Kasumi-1 (cell line): ENCODE results near the gene RANBP9.

ENCODE experiments used
- DNase-seq, 2 experiments: peaks; one replicate each; lab custom pipeline; 2025; lab: John Stamatoyannopoulos, UW

RANBP9 gene

GRCh38 chr6:13678255-13678983 lies 33.2 kb downstream of the RANBP9 start:
- no peak for DNase-seq

DNA sequence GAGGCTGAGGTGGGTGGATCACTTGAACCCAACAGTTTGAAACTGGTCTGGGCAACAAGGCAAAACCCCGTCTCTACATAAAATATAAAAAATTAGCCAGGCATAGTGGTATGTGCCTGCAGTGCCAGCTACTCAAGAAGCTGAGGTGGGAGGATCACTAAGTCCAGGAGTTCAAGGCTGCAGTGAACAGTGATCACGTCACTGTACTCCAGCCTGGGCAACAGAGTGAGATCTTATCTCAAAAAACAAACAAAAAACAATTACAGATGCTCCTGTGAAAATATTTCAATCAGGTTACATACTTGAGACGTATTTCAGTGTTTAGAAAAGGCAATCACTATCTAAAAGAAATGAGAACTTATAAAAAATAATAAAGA lies 33.8 kb downstream of the RANBP9 start:
- DNase-seq: no peak

DNA sequence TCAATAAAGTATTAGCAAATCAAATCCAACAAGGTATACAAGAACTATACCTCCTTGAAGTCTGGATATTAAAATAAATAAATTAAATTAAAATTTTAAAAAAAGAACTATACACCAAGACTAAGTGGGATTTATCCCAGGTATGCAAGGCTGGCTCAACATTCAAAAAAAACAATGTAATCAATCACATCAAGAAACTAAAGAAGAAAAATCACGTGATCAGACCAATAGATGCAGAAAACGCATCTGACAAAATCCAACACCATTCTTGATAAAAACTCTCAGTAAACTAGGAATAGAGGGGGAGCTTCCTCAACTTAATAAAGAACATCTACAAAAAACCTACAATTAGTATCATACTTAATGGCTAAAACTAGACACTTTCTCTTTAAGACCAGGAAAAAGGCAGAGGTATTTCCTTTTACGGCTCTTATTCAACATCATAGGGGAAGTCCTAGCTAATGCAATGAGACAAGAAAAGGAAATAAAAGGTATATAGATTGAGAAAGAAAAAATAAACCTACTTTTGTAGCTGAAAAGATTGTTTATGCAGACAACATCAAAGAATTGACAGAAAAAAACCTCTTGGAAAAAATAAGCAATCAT lies 35.0 kb downstream of the RANBP9 start:
- DNase-seq: no peak

DNA sequence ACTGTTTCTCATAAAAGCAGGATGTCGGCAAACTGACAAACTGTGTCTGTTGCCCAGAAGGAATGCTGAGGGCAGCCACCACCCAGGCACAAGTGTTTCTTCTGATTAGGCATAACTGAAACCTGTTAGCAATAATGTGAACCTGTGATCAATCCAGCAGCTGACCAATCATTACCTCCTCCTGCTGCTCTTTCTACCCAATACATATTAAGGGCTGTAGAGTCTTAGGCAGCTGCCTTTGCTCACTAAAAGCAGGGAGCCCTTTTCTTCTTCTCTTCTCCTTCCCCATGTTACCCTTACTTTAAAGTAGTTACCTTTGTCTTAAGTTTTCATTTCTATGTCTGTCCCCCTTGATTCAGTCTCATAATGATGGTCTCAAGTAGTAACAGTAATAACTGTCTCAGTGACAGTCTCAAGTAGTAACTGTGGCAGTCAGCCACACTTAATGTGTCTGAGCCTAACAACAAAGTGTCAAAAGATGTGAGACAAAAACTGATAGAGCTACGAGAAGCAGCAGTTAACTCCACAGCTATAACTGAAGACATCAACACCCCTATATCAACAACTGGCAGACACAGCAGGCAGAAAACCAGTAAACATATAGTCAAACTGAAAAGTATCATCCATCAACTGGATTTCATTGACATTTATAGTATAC lies 37.0 kb downstream of the RANBP9 start:
- no peak for DNase-seq

DNA sequence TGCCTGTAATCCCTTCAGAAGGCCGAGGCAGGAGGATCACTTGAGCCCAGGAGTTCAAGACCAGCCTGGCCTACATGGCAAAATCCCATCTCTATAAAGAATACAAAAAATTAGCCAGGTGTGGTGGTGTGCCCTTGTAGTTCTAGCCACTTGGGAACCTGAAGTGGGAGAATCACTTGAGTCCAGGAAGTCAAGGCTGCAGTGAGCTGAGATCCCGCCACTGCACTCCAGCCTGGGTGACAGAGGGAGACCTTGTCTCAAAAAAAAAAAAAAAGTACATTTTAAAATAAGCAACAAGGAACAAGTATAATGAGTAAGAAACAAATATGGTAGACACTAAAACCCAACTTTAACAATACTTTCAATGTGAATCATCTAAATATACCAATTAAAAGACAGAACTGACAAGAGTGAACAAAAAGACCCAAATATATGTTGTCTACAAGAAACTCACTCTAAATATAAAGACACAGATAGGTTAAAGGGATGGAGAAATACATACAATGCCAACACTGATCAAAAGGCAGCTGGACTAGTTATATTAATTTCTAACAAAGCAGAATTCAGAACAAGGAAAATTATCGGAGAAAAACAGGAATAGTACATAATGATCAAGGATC lies 37.7 kb downstream of the RANBP9 start:
- DNase-seq: no peak

GRCh38 chr6:13673368-13673767 lies 38.3 kb downstream of the RANBP9 start:
- no peak for DNase-seq

DNA sequence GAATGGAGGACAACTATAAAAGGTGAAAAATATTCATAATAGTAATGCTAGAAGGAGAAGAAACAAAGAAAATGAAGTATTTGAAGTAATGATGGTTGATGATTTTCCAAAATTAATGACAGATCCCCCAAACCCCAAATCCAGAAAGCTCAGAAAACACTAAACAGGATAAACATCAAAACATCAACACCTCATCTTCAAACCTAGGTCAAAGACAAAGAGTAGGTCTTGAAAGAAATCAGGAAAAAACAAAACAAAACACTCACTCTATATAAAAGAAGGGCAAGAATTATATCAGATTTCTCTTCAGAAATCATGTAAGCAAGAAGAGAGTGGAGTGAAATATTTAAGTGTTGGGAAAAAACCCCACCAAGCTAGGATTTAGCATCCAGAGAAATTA lies 38.7 kb downstream of the RANBP9 start:
- no peak for DNase-seq

DNA sequence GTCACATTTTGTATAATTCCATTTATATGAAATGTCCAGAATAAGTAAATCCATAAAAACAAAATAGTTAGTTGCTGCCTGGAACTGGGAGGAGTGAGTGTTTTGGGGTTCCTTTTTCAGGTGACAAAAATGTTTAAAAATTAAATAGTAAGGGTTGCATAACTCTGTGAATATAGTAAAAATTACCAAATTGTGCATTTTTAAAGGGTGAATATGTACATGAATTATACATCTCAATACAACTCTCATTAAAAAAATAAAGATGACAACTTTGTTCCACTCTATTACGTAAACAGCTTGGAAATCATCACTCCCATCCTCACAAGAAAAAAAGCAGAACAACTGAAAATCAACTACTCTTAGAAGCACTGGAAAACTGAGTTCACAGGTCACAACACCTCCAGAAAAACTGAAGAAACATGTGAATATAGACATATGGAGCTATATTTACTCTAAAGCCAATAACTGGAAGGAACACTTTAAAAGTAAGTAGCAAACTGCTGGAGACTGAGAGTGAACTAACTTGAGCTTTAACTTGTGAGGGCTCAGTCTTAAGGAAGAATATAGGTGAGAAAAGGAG lies 40.0 kb downstream of the RANBP9 start:
- no peak for DNase-seq

DNA sequence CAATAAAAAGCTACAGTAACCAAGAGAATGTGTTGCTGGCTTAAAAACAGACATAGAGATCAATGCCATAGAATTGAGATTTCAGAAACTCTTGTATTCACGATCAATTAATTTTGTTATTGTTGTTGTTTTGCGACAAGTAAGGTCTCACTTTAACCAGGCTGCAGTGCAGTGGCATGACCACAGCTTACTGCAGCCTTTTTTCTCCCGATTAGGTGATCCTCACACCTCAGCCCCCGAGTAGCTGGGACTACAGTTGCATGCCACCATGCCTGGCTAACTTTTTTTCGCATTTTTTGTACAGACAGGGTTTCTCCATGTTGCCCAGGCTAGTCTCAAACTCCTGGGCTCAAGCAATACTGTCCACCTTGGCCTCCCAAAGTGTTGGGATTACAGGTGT lies 42.2 kb downstream of the RANBP9 start:
- no peak for DNase-seq

DNA sequence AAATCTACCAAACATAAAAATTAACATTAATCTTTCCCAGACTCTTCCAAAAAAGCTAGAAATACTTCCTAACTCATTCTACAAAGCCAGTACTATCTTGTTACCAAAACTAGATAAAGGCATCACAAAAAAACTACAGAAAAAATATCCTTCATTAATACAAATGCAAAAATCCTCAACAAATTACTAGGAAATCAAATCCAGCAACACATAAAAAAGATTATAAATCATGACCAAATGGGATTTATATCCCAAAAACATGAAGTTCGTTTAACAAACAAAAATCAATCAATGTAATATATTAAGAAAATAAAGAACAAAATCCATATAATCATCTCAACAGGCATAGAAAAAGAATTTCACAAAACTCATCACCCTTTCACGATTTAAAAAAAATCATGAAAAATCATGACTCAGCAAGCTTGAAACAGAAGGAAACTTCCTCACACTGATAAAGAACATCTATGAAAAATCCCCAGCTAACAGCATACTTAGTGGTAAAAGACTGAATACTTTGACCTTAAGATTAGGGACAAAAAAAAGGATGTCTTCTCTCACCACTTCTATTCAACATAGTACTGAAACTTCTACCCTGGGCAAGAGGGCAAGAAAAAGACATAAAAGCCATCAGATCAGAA lies 43.2 kb downstream of the RANBP9 start:
- DNase-seq: peak; percentile 18 to 22

- DNase-seq: no peak
These were observed 44.0 kb downstream of the RANBP9 start for GRCh38 chr6:13667655-13668054.

GRCh38 chr6:13666194-13667105 lies 45.2 kb downstream of the RANBP9 start:
- DNase-seq: no peak

DNA sequence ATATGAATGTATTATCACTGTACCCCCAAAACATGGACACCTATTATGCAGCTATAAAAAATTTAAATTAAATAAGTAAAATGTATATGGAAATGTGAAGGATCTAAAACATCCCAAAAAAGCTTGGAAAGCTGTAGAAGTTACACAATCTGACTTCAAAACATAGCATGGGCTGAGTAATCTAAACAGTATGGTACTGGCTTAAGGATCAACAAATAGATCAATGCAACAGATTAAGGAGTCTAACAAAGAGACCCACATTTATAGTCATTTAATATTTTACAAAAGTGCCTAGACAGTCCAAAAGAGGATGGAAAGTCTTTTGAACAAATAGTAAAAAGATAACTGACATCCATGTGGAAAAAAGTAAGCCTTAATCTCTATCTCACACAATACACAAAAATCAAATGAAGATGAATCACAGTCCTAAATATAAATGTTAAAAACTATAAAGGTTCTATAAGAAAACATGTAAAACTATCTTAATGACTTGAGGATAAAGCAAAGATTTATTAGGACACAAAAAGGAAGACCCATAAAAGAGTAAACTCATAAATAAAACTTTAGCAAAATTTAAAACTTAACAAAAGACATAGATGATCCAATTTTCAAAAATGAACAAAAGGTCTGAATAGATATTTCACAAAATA lies 46.8 kb downstream of the RANBP9 start:
- DNase-seq: no peak

- DNase-seq: no peak
These were observed 47.6 kb downstream of the RANBP9 start for GRCh38 chr6:13663986-13664385.

DNA sequence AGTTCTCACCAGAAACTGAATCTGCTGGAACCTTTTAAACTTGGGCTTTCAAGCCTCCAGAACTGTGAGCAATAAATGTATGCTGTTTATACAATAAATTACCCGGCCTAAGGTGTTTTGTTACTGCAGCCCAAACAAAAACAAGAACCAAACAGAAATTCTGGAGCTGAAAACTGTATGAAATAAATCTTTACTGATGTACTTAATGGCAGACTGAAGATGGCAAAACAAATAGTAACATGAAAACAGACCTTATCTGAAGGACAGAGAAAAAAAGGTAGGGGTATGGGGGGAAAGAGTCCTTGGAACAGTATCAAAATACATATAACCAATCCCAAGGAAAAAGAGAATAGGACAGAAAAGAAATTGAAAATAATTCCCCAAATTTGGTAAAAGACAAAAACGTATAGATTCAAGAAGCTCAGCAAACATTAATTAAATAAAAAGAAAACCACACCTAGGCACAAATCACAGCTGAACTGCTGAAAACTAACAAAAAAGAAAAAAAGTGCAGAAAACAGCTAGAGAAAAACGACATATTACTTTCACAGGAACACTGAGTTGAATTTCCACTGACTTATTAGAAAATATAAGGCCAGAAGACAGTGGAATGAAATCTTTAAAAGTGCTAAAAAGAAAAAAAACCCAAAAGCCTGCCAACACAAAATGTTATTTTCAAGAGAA lies 48.8 kb downstream of the RANBP9 start:
- no peak for DNase-seq

DNA sequence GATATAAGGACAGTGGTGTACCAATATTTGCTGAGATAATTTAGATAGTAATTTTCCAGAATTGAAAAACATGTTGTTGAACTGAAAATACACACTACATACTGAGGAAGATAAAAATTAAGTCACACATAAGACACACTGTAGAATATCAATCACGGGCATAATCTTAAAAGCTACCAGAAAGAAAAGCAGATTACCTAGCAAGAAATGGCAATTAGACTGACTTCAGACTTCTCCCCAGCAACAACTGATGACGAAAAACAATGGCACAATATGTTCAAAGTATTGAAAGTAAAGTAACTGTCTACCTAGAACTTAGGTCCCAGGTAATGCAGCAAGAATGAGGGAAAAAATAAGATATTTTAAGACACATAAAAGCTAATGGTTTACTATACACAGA lies 50.0 kb downstream of the RANBP9 start:
- DNase-seq: no peak

DNA sequence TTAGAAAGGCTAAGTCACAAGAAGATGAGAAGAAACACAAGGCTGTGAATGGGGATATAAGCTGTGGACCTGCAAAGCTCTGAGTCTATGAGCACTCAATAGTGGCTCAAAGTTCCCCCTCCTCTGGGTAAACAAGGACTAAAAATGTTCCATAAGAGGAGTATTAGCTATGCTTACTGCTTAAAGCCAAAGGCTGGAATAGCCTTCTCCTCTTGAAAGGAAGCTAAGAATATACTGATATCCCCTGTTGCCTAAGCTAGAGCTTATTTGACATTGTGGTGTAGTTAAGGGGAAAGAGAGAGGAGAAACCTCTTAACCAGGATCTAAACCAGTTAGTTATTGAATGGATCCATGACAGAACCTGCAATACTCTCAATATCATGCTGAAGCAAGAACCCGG lies 50.7 kb downstream of the RANBP9 start:
- no peak for DNase-seq

DNA sequence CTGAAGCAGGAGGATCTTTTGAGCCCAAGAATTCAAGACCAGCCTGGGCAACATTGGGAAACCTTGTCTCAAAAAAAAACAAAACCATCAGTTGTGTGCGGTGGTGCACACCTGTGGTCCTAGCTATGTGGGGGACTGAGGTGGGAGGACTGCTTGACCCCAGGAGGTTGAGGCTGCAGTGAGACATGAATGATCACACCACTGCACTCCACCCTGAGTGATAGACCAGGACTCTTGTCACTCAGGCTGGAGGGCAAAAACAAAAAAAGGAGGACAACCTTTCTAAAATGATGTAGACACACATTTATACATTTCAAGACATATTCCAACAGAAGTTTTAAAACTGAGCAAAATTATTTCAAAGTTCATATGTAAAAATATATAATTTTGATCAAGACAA lies 51.4 kb downstream of the RANBP9 start:
- no peak for DNase-seq

- no peak for DNase-seq
These were observed 55.9 kb downstream of the RANBP9 start for GRCh38 chr6:13655700-13656099.

- no peak for DNase-seq
These were observed 57.1 kb downstream of the RANBP9 start for GRCh38 chr6:13654496-13654895.
